GM12865 (cell line): Measurements from ENCODE around the gene PCDHA3.
"Not testable (repeated sequence)": the region's sequence is repeated elsewhere in the genome, so short reads cannot be mapped to it uniquely, and the experiment has no call there.

Experiments used
- DNase-seq: peaks from one replicate; pipeline ENCODE4 v3.0.0; 2010; ENCODE audit warnings: low read depth
- H3K4me3 ChIP-seq: 2 replicates; pipeline ENCODE4 v1.5.1; 2011; ENCODE audit warnings: mild to moderate bottlenecking, low read depth, low read length, control low read depth
- TF ChIP-seq, protein P1 (sequence below): IDR thresholded peaks from 2 replicates; pipeline ENCODE4 v1.5.1; 2011; ENCODE audit warnings: low read length, control low read depth, low read depth, inconsistent platforms; ENCODE audit not compliant: insufficient read depth; ENCODE audit errors: missing control alignments

The PCDHA3 gene

GRCh38 chr5:140827704-140828361 lies 27.0 kb downstream of the PCDHA3 start, which contains the start of gene PCDHA6:
PCDHA6 (plus strand) TSS chr5:140827960; CDS start chr5:140828092, 132 bp downstream.
- TF ChIP-seq, protein P1, sequence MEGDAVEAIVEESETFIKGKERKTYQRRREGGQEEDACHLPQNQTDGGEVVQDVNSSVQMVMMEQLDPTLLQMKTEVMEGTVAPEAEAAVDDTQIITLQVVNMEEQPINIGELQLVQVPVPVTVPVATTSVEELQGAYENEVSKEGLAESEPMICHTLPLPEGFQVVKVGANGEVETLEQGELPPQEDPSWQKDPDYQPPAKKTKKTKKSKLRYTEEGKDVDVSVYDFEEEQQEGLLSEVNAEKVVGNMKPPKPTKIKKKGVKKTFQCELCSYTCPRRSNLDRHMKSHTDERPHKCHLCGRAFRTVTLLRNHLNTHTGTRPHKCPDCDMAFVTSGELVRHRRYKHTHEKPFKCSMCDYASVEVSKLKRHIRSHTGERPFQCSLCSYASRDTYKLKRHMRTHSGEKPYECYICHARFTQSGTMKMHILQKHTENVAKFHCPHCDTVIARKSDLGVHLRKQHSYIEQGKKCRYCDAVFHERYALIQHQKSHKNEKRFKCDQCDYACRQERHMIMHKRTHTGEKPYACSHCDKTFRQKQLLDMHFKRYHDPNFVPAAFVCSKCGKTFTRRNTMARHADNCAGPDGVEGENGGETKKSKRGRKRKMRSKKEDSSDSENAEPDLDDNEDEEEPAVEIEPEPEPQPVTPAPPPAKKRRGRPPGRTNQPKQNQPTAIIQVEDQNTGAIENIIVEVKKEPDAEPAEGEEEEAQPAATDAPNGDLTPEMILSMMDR = no peak
- DNase-seq = no peak
- no peak within 1 kb of the TSS for H3K4me3 ChIP-seq

DNA sequence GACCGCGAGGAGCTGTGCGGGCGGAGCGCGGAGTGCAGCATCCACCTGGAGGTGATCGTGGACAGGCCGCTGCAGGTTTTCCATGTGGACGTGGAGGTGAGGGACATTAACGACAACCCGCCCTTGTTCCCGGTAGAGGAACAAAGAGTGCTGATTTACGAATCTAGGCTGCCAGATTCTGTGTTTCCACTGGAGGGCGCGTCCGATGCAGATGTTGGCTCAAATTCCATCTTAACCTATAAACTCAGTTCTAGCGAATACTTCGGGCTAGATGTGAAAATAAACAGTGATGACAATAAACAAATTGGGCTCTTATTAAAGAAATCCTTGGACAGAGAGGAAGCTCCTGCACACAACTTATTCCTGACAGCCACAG lies 27.5 kb downstream of the PCDHA3 start:
- DNase-seq = no peak
- TF ChIP-seq, protein P1 = no peak
- no peak overlapping the region for H3K4me3 ChIP-seq

- not testable (repeated sequence) for H3K4me3 ChIP-seq, DNase-seq
These were observed 28.9 kb downstream of the PCDHA3 start for GRCh38 chr5:140829511-140830501.

- no peak for DNase-seq
- H3K4me3 ChIP-seq = no peak within 1 kb of the TSS
- TF ChIP-seq, protein P1 = no peak
These were observed 33.1 kb downstream of the PCDHA3 start, which contains the start of gene PCDHA7 for GRCh38 chr5:140833993-140834392. PCDHA7 (plus strand) TSS chr5:140834269; CDS start chr5:140834384, 115 bp downstream.

DNA sequence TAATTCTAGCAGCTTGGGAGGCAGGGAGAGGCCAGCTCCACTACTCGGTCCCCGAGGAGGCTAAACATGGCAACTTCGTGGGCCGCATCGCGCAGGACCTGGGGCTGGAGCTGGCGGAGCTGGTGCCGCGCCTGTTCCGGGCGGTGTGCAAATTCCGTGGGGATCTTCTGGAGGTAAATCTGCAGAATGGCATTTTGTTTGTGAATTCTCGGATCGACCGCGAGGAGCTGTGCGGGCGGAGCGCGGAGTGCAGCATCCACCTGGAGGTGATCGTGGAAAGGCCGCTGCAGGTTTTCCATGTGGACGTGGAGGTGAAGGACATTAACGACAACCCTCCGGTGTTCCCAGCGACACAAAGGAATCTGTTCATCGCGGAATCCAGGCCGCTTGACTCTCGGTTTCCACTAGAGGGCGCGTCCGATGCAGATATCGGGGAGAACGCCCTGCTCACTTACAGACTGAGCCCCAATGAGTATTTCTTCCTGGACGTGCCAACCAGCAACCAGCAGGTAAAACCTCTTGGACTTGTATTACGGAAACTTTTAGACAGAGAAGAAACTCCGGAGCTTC lies 33.7 kb downstream of the PCDHA3 start:
- not testable (repeated sequence) for H3K4me3 ChIP-seq, DNase-seq

DNA sequence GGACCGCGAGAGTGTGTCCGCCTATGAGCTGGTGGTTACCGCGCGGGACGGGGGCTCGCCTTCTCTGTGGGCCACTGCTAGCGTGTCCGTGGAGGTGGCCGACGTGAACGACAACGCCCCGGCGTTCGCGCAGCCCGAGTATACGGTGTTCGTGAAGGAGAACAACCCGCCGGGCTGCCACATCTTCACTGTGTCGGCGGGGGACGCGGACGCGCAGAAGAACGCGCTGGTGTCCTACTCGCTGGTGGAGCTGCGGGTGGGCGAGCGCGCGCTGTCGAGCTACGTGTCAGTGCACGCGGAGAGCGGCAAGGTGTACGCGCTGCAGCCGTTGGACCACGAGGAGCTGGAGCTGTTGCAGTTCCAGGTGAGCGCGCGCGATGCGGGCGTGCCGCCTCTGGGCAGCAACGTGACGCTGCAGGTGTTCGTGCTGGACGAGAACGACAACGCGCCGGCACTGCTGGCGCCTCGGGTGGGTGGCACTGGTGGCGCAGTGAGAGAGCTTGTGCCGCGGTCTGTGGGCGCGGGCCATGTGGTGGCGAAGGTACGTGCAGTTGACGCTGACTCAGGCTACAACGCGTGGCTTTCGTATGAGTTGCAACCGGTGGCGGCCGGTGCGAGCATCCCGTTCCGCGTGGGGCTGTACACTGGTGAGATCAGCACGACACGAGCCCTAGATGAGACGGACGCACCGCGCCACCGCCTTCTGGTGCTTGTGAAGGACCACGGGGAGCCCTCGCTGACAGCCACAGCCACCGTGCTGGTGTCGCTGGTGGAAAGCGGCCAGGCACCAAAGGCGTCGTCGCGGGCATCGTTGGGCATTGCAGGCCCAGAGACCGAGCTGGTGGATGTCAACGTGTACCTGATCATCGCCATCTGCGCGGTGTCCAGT lies 35.0 kb downstream of the PCDHA3 start:
- no peak overlapping the region for H3K4me3 ChIP-seq
- no peak for DNase-seq
- TF ChIP-seq, protein P1 = no peak
